ENCODE data around the gene USHBP1. TPM values are rescaled to one million over a fixed set of nuclear protein-coding genes. Genes with fewer than 3 reads are reported as not detected.
"Not testable (repeated sequence)": the region's sequence is repeated elsewhere in the genome, so short reads cannot be mapped to it uniquely, and the experiment has no call there.

USHBP1 gene
- total RNA-seq, 6 experiments from 2014 or later, result not detected

- Mint-ChIP-seq H3K4me3 (no peak overlapping the region), H3K27ac (no peak overlapping the region), H3K27me3 (ENCODE audit: insufficient read depth) (no peaks in the 10 kb centered on the region; the same call in 1 of the 2 replicates), H3K9me3 (no peaks in the 10 kb centered on the region), H3K4me1 (ENCODE audit: low read depth) (peaks cover 35% of the 10 kb centered on the region), H3K36me3 (ENCODE audit: low read depth) (peaks cover 13% of the 10 kb centered on the region; the same call in 1 of the 2 replicates)
- TF ChIP-seq, protein P1, sequence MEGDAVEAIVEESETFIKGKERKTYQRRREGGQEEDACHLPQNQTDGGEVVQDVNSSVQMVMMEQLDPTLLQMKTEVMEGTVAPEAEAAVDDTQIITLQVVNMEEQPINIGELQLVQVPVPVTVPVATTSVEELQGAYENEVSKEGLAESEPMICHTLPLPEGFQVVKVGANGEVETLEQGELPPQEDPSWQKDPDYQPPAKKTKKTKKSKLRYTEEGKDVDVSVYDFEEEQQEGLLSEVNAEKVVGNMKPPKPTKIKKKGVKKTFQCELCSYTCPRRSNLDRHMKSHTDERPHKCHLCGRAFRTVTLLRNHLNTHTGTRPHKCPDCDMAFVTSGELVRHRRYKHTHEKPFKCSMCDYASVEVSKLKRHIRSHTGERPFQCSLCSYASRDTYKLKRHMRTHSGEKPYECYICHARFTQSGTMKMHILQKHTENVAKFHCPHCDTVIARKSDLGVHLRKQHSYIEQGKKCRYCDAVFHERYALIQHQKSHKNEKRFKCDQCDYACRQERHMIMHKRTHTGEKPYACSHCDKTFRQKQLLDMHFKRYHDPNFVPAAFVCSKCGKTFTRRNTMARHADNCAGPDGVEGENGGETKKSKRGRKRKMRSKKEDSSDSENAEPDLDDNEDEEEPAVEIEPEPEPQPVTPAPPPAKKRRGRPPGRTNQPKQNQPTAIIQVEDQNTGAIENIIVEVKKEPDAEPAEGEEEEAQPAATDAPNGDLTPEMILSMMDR (IDR thresholded peaks at IDR 0.05), result no peak
- DNase-seq, result no peak
Measured at GRCh38 chr19:17300992-17301619, 36.6 kb upstream of the USHBP1 start.

- Mint-ChIP-seq H3K27ac (no peak overlapping the region), H3K27me3 (ENCODE audit: insufficient read depth) (no peaks in the 10 kb centered on the region; the same call in 1 of the 2 replicates), H3K4me1 (ENCODE audit: low read depth) (peaks cover 16% of the 10 kb centered on the region), H3K36me3 (ENCODE audit: low read depth) (peaks cover 11% of the 10 kb centered on the region; the same call in 1 of the 2 replicates), H3K4me3 (no peak overlapping the region), H3K9me3 (no peaks in the 10 kb centered on the region)
- TF ChIP-seq, protein P1 (IDR thresholded peaks at IDR 0.05), result no peak
- no peak for DNase-seq
Measured at GRCh38 chr19:17296976-17297375, 32.4 kb upstream of the USHBP1 start.

DNA sequence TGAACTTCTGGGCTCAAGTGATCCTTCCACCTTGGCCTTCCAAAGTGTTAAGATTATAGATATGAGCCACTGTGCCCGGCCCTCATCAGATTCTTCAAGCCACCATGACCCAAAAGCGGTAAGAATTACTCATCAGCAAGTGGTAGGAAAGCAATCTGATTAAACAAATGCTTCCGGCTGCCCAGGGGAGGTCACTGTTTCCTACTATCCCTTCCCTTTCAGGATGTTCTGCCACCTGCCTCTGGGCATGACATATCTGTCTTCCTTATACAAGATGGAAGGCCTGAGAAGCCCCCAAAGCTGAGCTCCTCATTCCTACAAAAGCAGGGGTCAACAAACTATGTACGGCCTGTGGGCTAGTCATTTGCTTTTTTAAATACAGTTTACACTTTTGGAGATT, 31.7 kb upstream of the USHBP1 start:
- no peaks in the 10 kb centered on the region for H3K9me3 Mint-ChIP-seq
- peaks cover 5% of the 10 kb centered on the region; the same call in 1 of the 2 replicates for H3K36me3 Mint-ChIP-seq (ENCODE audit: low read depth)
- TF ChIP-seq, protein P1 (IDR thresholded peaks at IDR 0.05), result peak; percentile 45
- peak; percentile 59 for DNase-seq
- peaks cover 15% of the 10 kb centered on the region for H3K4me1 Mint-ChIP-seq (ENCODE audit: low read depth)
- peak overlapping the region; percentile 16; the same call in 1 of the 2 replicates for H3K27ac Mint-ChIP-seq
- H3K4me3 Mint-ChIP-seq, result no peak overlapping the region
- no peaks in the 10 kb centered on the region for H3K27me3 Mint-ChIP-seq (ENCODE audit: insufficient read depth)

- not testable (repeated sequence) for H3K9me3 Mint-ChIP-seq; H3K4me3 Mint-ChIP-seq; H3K36me3 Mint-ChIP-seq (ENCODE audit: low read depth); H3K27ac Mint-ChIP-seq; H3K27me3 Mint-ChIP-seq (ENCODE audit: insufficient read depth); DNase-seq
- peaks cover 15% of the 10 kb centered on the region for H3K4me1 Mint-ChIP-seq (ENCODE audit: low read depth)
Measured at GRCh38 chr19:17295551-17295950, 31.0 kb upstream of the USHBP1 start.

DNA sequence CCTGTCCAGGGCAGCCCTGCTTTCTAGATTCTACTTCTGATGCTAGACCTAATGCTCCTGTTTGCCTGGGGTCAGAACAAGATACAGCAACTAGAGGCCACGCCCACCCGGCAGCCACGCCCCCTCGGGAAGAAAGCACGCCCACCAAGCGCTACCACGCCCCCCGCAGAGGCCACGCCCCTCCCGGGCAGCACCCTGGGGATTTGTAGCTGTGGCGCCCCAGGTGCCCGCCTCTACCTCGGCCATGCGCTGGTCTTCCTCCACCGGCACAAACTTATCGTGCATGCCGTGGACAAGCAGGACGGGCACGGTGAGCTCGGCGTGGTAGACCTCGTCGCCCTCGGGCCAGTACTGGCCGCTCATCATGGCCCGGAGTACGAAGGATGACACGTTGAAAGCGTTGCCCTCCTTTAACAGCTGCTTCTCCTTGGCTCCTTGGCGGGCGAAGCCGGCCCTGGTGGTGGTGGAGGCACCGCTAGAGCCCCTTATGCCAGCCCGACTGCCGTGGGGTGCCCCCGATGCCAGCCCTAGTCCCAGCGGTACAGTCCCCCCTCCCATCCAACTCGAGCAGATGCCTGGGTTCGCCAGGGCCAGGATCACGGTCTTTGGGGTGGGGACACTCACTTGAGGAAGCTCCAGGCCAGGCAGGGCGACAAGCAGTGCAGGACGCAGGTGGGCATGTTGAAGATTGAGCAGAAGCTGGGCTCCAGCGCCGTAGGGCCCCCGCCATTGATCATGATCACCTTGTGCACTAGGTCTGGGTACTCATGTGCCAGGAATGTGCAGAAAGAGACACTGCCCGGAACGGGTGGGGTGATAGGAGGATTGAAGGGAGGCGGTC, 29.7 kb upstream of the USHBP1 start:
- Mint-ChIP-seq H3K27ac (no peak overlapping the region), H3K9me3 (no peaks in the 10 kb centered on the region), H3K4me1 (ENCODE audit: low read depth) (peaks cover 15% of the 10 kb centered on the region), H3K27me3 (ENCODE audit: insufficient read depth) (no peaks in the 10 kb centered on the region), H3K36me3 (ENCODE audit: low read depth) (peaks cover 5% of the 10 kb centered on the region; the same call in 1 of the 2 replicates), H3K4me3 (no peak overlapping the region)
- TF ChIP-seq, protein P1 (IDR thresholded peaks at IDR 0.05), result no peak
- no peak for DNase-seq

DNA sequence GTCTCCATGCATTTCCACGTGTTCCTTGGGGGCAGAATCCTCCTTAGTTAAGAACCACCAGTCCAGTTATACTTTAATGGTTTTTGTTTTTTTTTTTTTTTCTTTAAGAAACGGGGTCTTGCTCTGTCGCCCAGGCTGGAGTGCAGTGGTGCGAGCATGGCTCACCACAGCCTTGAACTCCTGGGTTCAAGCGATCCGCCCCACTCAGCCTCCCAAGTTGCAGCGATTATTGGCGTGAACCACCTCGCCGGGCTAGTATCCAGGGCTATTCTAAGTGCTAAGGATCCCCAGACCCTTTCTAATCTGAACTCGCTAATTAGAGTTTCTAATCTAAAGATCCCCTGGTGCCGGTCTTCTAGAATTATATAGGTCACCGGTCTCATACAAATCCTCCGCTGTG, 29.1 kb upstream of the USHBP1 start:
- TF ChIP-seq, protein P1 (IDR thresholded peaks at IDR 0.05), result no peak
- no peaks in the 10 kb centered on the region for H3K9me3 Mint-ChIP-seq
- H3K27me3 Mint-ChIP-seq (ENCODE audit: insufficient read depth), result no peaks in the 10 kb centered on the region
- no peak for DNase-seq
- H3K4me3 Mint-ChIP-seq, result no peak overlapping the region
- peaks cover 15% of the 10 kb centered on the region for H3K4me1 Mint-ChIP-seq (ENCODE audit: low read depth)
- H3K27ac Mint-ChIP-seq, result no peak overlapping the region
- peaks cover 5% of the 10 kb centered on the region; the same call in 1 of the 2 replicates for H3K36me3 Mint-ChIP-seq (ENCODE audit: low read depth)
